BLaER1 treated with 17β-estradiol and CSF1 and Interleukin-3, amounts not matched to agents 10 nM and 100 nM (cell line): Measurements from ENCODE around the gene SESTD1.

Experiments used
- H3K27ac ChIP-seq, 11 experiments: shearing (Covaris generic); formaldehyde crosslinking; 2 replicates each; pipeline ENCODE4 v1.8.1; 2022
- H3K27me3 ChIP-seq, 11 experiments: shearing (Covaris generic); formaldehyde crosslinking; 2 replicates each; pipeline ENCODE4 v1.8.1; 2022
- H3K36me3 ChIP-seq, 11 experiments: shearing (Covaris generic); formaldehyde crosslinking; 2 replicates each; pipeline ENCODE4 v1.8.1; 2022
- H3K4me1 ChIP-seq, 10 experiments: shearing (Covaris generic); formaldehyde crosslinking; 2 replicates each; pipeline ENCODE4 v1.8.1; 2022
- H3K4me2 ChIP-seq, 11 experiments: shearing (Covaris generic); formaldehyde crosslinking; 2 replicates each; pipeline ENCODE4 v1.8.1; 2022
- H3K4me3 ChIP-seq, 10 experiments: shearing (Covaris generic); formaldehyde crosslinking; 2 replicates each; pipeline ENCODE4 v1.8.1; 2022
- H3K9ac ChIP-seq, 11 experiments: shearing (Covaris generic); formaldehyde crosslinking; 2 replicates each; pipeline ENCODE4 v1.8.1; 2022
- H3K9me3 ChIP-seq, 11 experiments: shearing (Covaris generic); formaldehyde crosslinking; replicated peaks in 1 of 11; 2 replicates each; pipeline ENCODE4 v1.8.1; 2022
- H4K20me1 ChIP-seq, 11 experiments: shearing (Covaris generic); formaldehyde crosslinking; 2 replicates each; pipeline ENCODE4 v1.8.1; 2022
- Cebpa-rat ChIP-seq, 11 experiments: shearing (Covaris generic); IDR thresholded peaks; 2 replicates each; pipeline ENCODE4 v1.8.1; 2022

The SESTD1 gene

DNA sequence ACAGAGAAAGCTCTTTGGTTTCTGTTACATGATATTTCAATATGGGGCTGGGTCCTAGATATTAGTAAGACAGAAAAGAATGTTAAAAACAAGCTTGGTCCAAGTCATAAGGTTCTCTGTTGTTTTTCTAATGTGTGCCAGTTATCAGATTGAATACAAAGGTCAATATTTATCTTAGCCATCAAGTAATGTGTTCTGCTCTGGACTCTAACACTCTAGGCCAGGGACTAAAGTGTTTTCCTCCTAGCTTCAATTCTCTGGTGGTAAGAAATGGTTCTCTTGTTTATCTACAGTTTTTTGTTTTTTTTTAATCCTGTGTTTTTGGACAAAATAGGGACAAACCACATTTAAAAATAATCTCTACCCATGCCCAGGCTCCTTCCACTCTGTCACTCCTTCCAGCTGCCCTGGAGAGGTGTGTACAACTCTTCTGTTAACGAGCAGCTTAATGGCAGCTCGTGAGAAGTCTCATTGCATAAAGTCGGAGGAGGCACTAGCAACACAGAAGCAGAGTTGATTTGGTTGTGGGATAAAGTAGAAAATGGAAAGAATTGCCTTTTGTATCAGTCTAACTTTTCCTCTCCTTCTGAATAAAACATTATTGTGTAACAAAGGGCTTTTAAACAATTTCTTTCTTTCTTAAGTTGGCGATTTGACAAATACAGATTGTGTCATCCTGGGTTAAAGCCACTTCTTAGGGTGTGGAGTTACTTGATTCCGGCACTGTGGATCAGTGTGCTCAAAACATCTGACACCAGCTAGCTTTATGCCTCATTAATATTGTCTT lies 8.0 kb upstream of the SESTD1 start:
- Histone ChIP-seq H4K20me1 (no peaks in the 10 kb centered on the region), H3K27ac (no peak overlapping the region)

DNA sequence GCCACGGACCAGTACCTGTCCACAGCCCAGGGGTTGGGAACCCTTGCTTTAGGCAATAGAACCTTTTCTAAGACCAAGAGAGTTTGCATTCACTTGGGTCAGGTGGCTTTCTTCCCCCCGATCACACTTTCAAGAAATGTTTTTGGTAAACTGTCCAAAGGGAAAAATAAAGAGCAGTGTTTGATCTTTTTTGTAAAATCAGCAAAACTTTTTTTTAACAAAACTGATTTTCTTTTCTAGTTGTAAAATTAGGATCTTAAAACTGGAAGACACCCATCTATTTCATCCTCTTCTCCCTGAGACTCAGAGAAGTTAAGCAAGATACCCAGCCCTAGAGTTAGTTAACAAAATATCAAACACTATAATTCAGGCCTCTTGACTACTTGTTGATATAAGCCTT lies 6.1 kb upstream of the SESTD1 start:
- H3K4me3 ChIP-seq: no peak overlapping the region
- no peak overlapping the region for H3K4me2 ChIP-seq
- peaks cover 35 to 46% (median 38%) of the 10 kb centered on the region in 10 experiments for H3K4me1 ChIP-seq
- no peak overlapping the region for H3K27ac ChIP-seq
- H3K36me3 ChIP-seq: no peaks in the 10 kb centered on the region
- no peaks in the 10 kb centered on the region for H3K27me3 ChIP-seq
- peaks cover 0 to 10% (median 0%) of the 10 kb centered on the region in 11 experiments; a peak in 4 of 22 replicates for H3K9me3 ChIP-seq
- TF ChIP-seq Cebpa-rat (IDR thresholded peaks at IDR 0.05): no peak
- no peak overlapping the region for H3K9ac ChIP-seq
- no peaks in the 10 kb centered on the region for H4K20me1 ChIP-seq

More for the DNA sequence above, 8.0 kb upstream of the SESTD1 start:
- Histone ChIP-seq H3K27me3 (no peaks in the 10 kb centered on the region), H3K9me3 (peaks cover 0 to 17% (median 6%) of the 10 kb centered on the region in 11 experiments; a peak in 9 of 22 replicates), H3K4me3 (no peak overlapping the region), H3K9ac (no peak overlapping the region), H3K36me3 (no peaks in the 10 kb centered on the region), H3K4me1 (peaks cover 40 to 57% (median 49%) of the 10 kb centered on the region in 10 experiments), H3K4me2 (peak overlapping the region in 8 of 11 experiments; percentile 10 to 90 (median 76); a peak in 14 of 22 replicates)
- no peak for TF ChIP-seq Cebpa-rat (IDR thresholded peaks at IDR 0.05)

DNA sequence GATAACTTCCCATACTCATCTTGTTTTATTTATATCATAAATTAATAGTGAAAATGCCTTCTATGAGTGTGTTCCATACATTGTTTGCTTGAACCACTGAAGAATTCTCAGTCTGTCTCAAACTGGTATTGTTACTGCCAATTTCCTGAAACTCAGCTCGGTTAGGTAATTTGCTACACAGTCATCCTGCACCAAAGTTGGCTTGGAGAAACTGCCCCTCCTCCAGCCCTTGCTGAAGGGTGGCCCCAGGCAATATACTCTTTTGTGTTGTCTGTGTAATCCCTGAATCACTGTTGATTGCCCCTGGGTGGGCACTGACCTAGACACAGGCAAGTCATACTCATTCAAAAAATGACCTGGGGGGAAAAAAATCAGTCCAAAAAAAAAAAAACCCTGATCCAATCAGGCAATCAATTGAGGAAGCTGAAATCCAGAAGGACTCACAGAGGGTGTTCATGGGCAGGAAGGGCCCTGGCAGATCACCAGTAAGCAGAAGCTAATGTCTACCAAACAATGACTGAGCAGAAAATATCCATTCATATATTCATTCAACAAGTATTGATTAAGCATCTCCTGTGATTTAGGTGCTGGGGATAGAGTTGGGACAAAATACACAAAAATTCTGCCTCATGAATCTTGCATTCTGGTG lies 3.8 kb upstream of the SESTD1 start:
- TF ChIP-seq Cebpa-rat (IDR thresholded peaks at IDR 0.05): no peak
- H4K20me1 ChIP-seq: peaks cover 0 to 5% (median 0%) of the 10 kb centered on the region in 11 experiments; a peak in 3 of 22 replicates
- H3K4me2 ChIP-seq: peak overlapping the region in 6 of 11 experiments; percentile 3 to 59 (median 26); a peak in 9 of 22 replicates
- peak overlapping the region in 5 of 11 experiments; percentile 33 to 64 (median 57); a peak in 9 of 22 replicates for H3K27ac ChIP-seq
- no peaks in the 10 kb centered on the region for H3K27me3 ChIP-seq
- H3K9me3 ChIP-seq: peaks cover 0 to 10% (median 0%) of the 10 kb centered on the region in 11 experiments; a peak in 4 of 22 replicates
- H3K9ac ChIP-seq: peak overlapping the region in 2 of 11 experiments; percentile 15 to 40; a peak in 2 of 22 replicates
- H3K36me3 ChIP-seq: no peaks in the 10 kb centered on the region
- peaks cover 19 to 35% (median 26%) of the 10 kb centered on the region in 10 experiments for H3K4me1 ChIP-seq
- no peak overlapping the region for H3K4me3 ChIP-seq

GRCh38 chr2:179266271-179266670 lies 1.6 kb upstream of the SESTD1 start:
- Histone ChIP-seq H3K4me1 (peaks cover 16 to 51% (median 29%) of the 10 kb centered on the region in 10 experiments), H3K9me3 (peaks cover 0 to 15% (median 6%) of the 10 kb centered on the region in 11 experiments; a peak in 13 of 22 replicates), H4K20me1 (peaks cover 0 to 20% (median 0%) of the 10 kb centered on the region in 11 experiments; a peak in 5 of 22 replicates), H3K27me3 (no peaks in the 10 kb centered on the region), H3K9ac (no peak overlapping the region), H3K4me2 (peak overlapping the region in 3 of 11 experiments; percentile 84 to 95 (median 88); a peak in 2 of 22 replicates), H3K36me3 (peaks cover 0 to 7% (median under 1%) of the 10 kb centered on the region in 11 experiments; a peak in 6 of 22 replicates), H3K27ac (no peak overlapping the region), H3K4me3 (no peak overlapping the region)
- TF ChIP-seq Cebpa-rat (IDR thresholded peaks at IDR 0.05): no peak

DNA sequence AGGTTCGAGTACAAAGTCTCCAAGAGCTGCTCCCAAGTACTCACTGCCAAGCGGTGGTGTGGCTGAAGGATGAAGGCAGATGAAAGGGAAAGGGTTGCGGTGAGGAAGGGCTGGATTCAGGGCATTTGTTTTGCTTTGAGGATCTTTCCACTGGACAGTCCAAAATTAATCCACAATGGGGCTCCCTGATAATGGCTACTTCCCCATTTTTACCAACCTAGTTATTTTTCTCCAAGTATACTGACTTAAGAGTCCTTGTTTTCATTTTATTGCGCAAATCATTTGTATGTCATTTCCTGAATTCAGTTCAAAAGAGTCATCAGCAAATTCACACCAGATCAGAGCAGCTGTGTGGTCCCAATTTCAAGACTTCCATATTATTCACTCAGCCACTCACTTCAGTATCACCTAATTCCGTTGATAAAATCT lies 464 bp upstream of the SESTD1 start:
- H3K27me3 ChIP-seq: no peaks in the 10 kb centered on the region
- peaks cover 0 to 19% (median 4%) of the 10 kb centered on the region in 11 experiments; a peak in 6 of 22 replicates for H3K36me3 ChIP-seq
- H3K9ac ChIP-seq: peak overlapping the region; percentile 90 to 97 (median 93)
- peak overlapping the region; percentile 74 to 95 (median 89) for H3K4me3 ChIP-seq
- TF ChIP-seq Cebpa-rat (IDR thresholded peaks at IDR 0.05): peak in 6 of 11 experiments; percentile 37 to 75 (median 52); a peak in 10 of 22 replicates
- peaks cover 16 to 51% (median 29%) of the 10 kb centered on the region in 10 experiments for H3K4me1 ChIP-seq
- peaks cover 0 to 16% (median 10%) of the 10 kb centered on the region in 11 experiments; a peak in 13 of 22 replicates for H3K9me3 ChIP-seq
- H3K27ac ChIP-seq: peak overlapping the region; percentile 84 to 94 (median 88)
- H3K4me2 ChIP-seq: peak overlapping the region; percentile 83 to 96 (median 90)
- peaks cover 0 to 23% (median 0%) of the 10 kb centered on the region in 11 experiments; a peak in 6 of 22 replicates for H4K20me1 ChIP-seq

DNA sequence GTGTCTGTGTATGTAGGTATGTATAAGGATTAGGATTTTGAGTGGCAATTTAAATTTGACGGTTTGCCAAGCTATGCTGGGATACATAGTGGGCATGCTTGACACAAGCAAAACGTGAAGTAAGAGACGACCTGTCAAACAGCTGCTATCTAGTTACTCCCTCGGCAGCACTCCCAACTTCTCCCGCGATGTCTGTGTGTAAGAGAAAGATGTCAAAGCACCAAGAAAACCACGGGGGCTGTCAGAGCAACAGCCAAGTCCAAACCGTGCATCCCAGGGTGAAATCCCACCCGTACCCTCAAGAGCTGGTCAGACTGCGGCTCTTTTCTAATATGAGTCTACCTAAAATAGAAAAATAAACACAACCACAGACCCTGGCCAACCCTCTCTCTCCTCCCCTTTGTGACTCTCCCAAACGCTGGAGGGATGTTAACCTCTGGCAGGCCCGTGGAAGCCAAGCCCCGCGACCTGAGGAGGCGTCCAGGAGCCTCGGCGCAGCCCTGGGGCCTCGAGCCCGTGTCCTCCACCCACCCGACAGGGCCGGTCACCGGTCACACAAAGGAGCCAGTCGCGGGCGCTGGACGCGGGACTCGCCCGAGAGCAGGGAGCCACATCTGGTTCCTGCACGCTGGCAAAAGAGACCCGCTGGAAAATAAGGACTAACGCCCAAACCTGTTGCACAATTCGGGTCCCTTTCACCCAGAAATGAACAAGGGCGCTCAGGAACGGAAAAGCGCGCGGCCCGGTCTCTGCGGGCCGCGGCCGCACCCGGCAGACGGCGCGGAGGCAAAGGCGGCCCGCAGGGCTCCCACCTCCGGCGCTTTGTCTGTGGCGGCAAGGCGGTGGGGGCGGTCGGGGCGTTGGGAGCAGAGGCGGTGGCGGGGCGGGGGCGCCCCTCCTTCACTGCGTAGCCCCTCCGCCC lies 925 bp downstream of the SESTD1 start:
- H3K27me3 ChIP-seq: no peaks in the 10 kb centered on the region
- H3K4me1 ChIP-seq: peaks cover 16 to 46% (median 28%) of the 10 kb centered on the region in 10 experiments
- peaks cover 0 to 23% (median 0%) of the 10 kb centered on the region in 11 experiments; a peak in 7 of 22 replicates for H4K20me1 ChIP-seq
- peak overlapping the region; percentile 74 to 95 (median 89) for H3K4me3 ChIP-seq
- peaks cover 0 to 21% (median 7%) of the 10 kb centered on the region in 11 experiments; a peak in 12 of 22 replicates for H3K9me3 ChIP-seq
- peak overlapping the region; percentile 90 to 97 (median 93) for H3K9ac ChIP-seq
- H3K4me2 ChIP-seq: peak overlapping the region; percentile 83 to 96 (median 90)
- peak in 2 of 11 experiments; percentile 44 to 46; a peak in 3 of 22 replicates for TF ChIP-seq Cebpa-rat (IDR thresholded peaks at IDR 0.05)
- H3K27ac ChIP-seq: peak overlapping the region; percentile 84 to 94 (median 88)
- peaks cover 0 to 21% (median 4%) of the 10 kb centered on the region in 11 experiments; a peak in 6 of 22 replicates for H3K36me3 ChIP-seq

DNA sequence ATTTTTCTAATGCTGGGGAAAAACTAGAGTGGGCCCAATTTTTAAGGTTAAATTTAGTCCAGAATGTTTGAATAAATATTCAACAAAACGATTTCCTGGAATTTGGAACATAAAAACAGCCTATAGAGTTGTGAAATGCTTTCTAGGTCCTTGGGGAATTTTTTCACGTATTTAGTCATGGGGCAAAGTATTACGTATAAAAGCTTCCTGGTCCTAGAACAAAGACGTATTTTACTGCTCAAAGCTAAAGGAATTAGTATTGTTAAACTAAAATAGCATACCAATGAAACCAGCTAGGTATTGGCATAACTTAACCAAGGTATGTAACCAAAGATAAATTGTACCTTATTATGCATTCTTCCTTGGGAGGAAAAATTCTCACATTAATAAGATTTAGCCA lies 1.6 kb downstream of the SESTD1 start:
- Histone ChIP-seq H3K4me3 (peak overlapping the region; percentile 74 to 95 (median 89)), H3K36me3 (peaks cover 0 to 23% (median 4%) of the 10 kb centered on the region in 11 experiments; a peak in 6 of 22 replicates), H4K20me1 (peaks cover 0 to 26% (median 0%) of the 10 kb centered on the region in 11 experiments; a peak in 7 of 22 replicates), H3K9ac (peak overlapping the region; percentile 90 to 97 (median 93); a peak in 21 of 22 replicates), H3K4me1 (peaks cover 16 to 39% (median 25%) of the 10 kb centered on the region in 10 experiments), H3K27ac (peak overlapping the region; percentile 84 to 94 (median 88); a peak in 20 of 22 replicates), H3K27me3 (no peaks in the 10 kb centered on the region), H3K4me2 (peak overlapping the region; percentile 83 to 96 (median 90)), H3K9me3 (peaks cover 0 to 24% (median 7%) of the 10 kb centered on the region in 11 experiments; a peak in 12 of 22 replicates)
- no peak for TF ChIP-seq Cebpa-rat (IDR thresholded peaks at IDR 0.05)
